NCI-H524 treated with DMSO at 0.1 percent for 48 hours (cell line): ENCODE measurements around the gene PEAR1.

ENCODE experiments used
- DNase-seq: peaks from one replicate; lab custom pipeline; 2025; lab: John Stamatoyannopoulos, UW

The PEAR1 gene

GRCh38 chr1:156884560-156885184, 8.8 kb upstream of the PEAR1 start:
- no peak for DNase-seq

- no peak for DNase-seq
Observed at GRCh38 chr1:156885314-156885713, 8.2 kb upstream of the PEAR1 start.

- no peak for DNase-seq
Observed at GRCh38 chr1:156885880-156886355, 7.6 kb upstream of the PEAR1 start.

GRCh38 chr1:156886583-156887281, 6.8 kb upstream of the PEAR1 start:
- no peak for DNase-seq

- DNase-seq = no peak
Observed at GRCh38 chr1:156887317-156887716, 6.2 kb upstream of the PEAR1 start.

GRCh38 chr1:156887734-156888133, 5.8 kb upstream of the PEAR1 start:
- DNase-seq = no peak

GRCh38 chr1:156889802-156890580, 3.5 kb upstream of the PEAR1 start:
- DNase-seq = peak; percentile 26

GRCh38 chr1:156892190-156893047, 1.1 kb upstream of the PEAR1 start:
- DNase-seq = peak; percentile 20

- DNase-seq = no peak
Observed at GRCh38 chr1:156894001-156894400, 483 bp downstream of the PEAR1 start.

GRCh38 chr1:156894711-156895454, 1.4 kb downstream of the PEAR1 start:
- DNase-seq = no peak

GRCh38 chr1:156895455-156895812, 1.9 kb downstream of the PEAR1 start:
- DNase-seq = no peak

- DNase-seq = no peak
Observed at GRCh38 chr1:156895927-156896326, 2.4 kb downstream of the PEAR1 start.

- no peak for DNase-seq
Observed at GRCh38 chr1:156896490-156897033, 3.0 kb downstream of the PEAR1 start.

- DNase-seq = no peak
Observed at GRCh38 chr1:156897078-156897825, 3.7 kb downstream of the PEAR1 start.

GRCh38 chr1:156898161-156898566, 4.6 kb downstream of the PEAR1 start:
- DNase-seq = no peak

- DNase-seq = no peak
Observed at GRCh38 chr1:156898971-156899664, 5.6 kb downstream of the PEAR1 start.

GRCh38 chr1:156899956-156900718, 6.6 kb downstream of the PEAR1 start:
- no peak for DNase-seq

GRCh38 chr1:156900896-156901589, 7.5 kb downstream of the PEAR1 start:
- no peak for DNase-seq
